GM18867 (cell line): ENCODE results near the gene MRPL50.

Experiments
- ATAC-seq: cut with Tn5 transposase; IDR thresholded peaks from one replicate; pipeline ENCODE4 v1.9.1; 2021; ENCODE audit warnings: mild to moderate bottlenecking, moderate library complexity; ENCODE audit not compliant: unreplicated experiment

Gene MRPL50

DNA sequence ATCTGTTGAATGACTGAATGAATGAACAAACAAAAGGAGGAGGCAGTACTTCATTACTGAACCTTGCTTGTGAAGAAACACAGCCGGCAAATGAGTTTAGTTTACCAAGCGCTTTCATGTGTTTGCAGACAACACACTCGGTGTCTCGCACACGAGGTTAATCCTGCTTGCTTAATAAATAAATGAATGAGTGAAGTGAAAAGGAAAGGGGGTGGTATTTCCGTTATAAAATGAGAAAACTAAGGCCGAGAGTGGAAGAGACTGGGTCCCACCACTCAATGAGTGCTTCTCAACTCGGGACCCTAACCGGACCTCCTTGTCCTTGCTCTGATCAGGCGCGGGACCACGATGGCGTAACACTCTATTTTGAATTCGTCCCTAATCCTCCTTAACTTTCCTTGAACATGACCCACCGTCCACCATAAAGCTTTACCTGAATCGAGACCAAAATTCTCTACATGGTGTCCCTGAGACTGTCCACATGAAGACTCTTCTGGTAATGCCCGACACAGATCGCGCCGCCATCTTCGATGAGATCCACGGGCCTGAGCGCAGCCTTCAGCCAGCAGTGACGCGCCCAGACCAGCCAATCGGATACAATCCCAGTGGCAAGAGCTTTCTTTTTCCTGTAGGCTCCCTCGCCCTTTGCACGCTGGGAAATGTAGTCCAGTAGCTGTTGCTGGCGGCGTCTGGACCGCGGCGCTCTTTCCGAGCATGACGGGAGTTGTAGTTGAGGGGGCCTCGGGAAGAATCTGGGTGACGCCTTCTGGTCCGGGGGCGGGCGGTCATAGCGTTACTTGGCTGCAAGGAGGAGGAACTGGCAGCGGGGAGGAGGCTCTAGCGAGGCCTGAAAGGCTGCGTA lies at the start of gene MRPL50, which contains the start of gene ZNF189:
Gene MRPL50, minus strand, starts transcription at position 551 of the 862 bp plus-strand sequence. Its CDS starts 26 bp downstream, at position 525.
Gene ZNF189, plus strand, starts transcription at position 784 of the 862 bp plus-strand sequence. CDS start 306 bp downstream, outside the sequence.
- peak; percentile 98 for ATAC-seq

DNA sequence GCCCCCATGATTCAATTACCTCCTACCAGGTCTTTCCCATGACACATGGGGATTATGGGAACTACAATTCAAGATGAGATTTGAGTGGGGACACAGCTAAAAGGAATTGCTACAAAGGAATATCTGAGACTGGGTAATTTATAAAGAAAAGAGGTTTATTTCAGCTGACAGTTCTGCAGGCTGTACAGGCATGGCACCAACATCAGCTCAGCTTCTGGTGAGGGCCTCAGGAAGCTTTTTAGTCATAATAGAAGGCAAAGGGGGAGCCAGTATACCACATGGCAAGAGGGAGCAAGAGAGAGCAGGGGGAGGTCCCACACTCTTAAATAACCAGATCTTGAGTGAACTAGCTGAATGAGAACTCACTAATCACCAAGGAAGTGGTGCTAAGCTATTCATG lies 48.3 kb upstream of the MRPL50 start:
- ATAC-seq: no peak

DNA sequence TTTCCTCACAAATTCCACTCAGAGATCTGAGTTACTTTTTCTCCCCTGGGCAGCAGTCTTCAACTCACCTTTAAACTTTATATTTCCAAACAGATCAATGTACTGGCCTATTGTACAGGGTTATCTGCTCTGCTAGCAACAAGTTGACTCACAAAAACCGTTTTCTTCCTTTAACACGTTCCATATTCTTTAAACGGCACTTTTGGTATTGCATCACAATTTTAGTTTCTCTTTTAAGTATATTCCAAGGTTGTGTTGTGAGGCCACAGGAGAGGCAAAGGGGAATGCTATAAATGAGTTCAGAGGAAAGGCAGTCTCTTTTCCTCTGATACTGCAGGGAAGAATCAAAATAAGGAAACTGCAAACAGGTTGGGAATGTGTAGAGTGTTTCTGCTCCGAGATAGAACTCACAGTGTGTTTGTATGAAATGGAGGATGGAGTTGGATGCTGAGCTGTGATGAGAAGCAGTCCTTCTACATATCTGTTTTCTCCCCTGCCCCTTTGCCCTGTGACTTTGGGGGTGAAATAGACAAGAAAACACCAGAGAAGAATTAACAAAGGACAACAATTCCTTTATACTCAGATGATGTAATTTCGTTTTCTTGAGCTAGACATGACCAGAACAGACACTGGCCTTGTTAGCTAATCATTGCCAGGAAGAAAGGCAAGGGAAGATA lies 47.1 kb upstream of the MRPL50 start:
- ATAC-seq: no peak

DNA sequence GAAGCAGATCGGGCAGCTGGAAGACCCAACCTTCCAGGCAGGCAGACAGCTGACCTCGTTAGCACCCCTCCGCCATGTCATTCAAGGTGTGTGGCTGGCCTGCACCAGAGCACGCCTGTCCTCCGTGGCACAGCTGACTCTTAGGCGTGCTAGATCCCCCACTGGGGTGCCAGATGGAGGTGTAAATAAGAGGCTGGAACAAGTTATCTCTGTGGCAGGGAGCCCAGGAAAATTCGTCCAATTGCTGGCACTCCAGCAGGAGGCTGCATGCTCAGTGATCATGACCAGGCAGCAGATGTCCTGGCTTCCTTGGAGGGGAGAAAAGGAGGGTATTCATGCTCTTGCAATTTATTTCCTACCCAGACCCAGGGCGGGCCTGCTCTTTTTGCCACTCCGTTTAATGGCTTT lies 45.0 kb upstream of the MRPL50 start:
- ATAC-seq: no peak

DNA sequence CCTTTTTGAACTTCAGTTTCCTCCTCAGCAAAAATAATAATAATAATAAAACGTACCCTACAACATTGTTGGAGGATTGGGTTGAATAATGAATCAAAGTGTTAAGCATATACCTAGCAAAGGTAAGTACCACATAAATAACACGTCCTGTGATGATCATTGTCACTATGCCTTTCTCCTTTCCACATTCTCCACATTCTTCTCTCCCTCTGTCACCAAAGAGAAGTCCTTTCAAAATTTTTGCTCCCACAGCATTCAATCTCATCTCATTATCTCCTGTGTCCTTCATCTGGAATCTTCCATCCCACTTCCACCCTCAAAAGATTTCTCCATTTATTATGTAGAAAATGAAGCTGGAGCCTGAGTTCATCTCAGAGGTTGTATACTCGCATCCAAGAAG lies 44.3 kb upstream of the MRPL50 start:
- ATAC-seq: no peak

DNA sequence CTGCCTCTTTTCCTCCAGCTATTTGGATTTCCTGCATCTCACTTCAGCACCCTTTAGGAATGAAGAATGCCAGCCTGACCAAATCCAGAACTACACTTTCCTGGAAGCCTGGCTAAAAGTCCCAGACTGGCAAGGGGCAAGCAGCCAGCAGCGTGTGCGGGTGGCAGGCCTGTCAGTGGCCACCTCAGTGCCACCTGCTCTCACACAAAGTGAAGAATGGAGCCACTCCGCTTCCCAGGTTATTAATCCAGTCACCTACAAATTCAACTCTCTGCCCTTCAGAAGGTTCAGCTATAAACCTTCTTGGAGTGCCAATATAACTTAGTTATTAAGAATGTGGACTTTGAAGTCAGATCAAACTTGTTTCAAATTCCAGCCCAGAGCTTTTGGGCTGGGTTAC lies 43.9 kb upstream of the MRPL50 start:
- no peak for ATAC-seq

DNA sequence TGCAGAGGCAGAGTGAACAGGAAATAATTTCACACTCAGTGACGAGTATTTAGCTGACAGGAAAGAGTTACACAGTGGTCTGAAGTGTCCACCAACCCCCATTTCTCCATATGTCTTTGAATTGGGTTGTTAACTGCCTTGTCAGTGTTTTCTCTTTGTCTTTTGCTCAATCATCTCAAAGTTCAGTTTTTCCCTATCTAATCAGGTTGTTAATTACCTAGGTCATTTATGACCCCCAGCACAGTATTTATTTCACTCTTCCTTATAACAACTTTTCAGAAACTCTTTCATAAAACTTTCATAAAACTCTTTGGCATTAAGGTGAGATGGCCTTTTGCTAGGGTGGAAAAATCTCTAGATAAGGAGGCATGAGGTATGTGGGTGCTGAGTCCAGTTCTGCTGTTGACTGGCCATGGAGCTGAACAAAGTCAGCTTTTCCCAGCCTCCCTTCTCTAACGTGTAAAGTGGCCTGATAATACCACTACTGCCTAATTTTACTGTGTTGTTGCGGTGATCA lies 42.4 kb upstream of the MRPL50 start:
- no peak for ATAC-seq

DNA sequence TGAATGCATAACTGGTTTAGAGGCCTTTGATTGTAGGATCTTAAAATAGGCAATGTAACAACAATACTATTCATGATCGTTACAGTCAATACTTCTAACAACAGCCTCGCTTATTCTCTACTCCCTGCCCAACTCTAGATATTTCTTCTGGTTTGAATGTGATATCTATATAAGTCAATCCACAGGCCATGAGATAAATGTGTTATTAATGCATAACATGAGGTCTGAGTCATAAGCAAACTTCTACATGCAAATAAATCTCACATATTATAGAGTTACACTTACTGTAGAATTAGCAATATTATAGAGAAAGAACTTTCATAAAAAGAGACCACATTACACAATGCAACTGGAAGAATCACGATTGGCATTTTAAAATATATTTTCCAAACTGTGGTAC lies 40.1 kb upstream of the MRPL50 start:
- no peak for ATAC-seq

DNA sequence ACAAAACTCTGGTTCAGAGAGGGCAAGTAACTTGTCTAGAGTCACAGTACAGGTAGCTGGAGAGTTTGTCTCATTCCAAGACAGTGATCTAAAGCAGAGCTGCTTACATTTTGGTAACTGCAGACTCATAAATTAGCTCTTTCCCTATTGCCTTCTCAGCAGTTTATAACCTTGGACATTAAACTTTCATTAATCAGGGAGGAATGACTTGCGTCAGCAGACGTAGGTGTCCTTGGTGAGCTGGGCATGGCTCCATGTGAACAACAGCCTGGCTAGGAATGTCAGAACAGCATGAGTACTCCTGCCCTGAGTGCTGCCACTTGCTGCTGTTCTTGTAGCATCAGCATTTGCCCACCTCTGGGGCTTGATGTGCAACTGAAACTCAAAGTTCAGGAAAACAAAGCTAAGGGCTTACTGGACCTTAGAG lies 39.4 kb upstream of the MRPL50 start:
- no peak for ATAC-seq

DNA sequence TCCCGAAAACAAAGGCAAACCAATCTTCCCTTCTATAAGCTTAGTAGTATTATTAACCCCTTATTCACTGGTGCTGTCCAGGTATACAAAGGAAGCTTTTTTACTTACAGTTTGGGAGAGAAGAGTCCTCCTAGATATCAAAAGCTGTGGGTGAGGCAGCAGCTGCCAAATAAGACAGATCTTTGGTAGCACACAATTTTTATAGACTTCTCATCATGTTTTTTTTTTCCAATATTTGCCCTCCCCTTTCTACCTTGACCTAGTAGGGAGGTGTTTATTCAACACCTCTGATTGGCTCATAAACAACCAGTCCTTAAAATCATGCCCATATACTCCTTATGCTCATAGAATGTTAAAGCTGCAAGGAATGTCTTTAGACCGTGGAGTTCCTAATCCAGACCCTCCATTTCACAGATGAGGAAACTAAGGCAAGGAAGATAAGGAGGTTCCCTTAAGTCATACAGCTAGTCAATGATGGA lies 37.2 kb upstream of the MRPL50 start, which contains the start of gene ALDOB:
Gene ALDOB, minus strand, starts transcription at position 174 of the 479 bp plus-strand sequence. CDS start 4,887 bp downstream, outside the sequence.
- no peak for ATAC-seq

DNA sequence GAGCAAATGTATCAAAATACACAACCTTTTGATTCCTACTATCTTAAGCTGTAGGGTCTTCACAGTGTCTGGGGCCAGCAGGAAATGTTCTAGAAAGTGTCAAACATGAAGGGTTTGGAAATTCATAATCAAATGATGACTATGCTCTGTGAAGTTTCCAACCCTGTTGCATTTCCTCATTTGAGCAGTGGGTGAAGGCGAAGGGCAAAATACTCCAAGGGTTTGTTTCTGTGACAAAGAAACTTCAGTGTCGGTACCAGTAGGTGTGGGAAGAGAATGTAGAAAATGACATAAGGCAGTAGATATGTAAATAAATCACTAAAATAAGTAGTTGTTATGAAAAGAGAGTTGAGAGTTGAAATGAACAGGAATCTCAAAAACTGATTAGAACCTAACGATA lies 36.6 kb upstream of the MRPL50 start:
- peak; percentile 54 for ATAC-seq

DNA sequence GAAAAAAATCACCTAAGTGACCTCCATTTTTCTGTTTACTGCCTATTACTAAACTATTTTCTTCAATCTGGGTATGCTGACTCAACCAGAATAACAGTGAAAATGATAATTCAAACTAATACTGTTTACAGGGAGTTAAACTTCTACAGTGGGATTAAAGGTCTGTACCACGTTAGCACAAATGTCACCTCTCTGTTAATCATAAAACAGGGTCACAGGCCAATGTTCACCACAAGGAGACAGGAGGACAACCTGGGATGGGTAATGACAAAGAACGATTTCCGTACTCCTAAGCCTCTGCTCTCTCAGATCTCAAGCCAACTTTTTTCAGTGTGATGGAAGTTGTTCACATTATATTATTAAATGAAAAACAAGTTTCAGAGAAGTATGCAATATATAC lies 34.8 kb upstream of the MRPL50 start:
- no peak for ATAC-seq

DNA sequence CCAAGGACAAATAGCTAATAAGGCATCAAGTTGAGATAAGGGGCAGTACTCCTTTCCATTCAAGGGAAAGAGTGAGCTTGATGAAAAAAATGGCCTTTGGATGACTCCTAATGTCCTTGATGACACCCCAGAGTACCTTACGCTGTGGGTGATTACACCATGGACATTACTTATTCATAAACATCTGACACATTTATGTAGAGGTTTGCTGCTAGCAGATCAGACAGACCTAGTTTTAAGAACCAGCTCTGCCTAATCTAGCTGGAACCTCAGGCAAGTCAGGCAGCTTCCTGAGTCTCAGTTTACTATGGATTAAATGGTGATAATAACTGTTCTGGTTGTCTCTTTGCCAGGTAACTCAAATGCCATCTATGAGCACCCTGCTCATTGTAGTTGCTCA lies 34.3 kb upstream of the MRPL50 start:
- ATAC-seq: no peak

DNA sequence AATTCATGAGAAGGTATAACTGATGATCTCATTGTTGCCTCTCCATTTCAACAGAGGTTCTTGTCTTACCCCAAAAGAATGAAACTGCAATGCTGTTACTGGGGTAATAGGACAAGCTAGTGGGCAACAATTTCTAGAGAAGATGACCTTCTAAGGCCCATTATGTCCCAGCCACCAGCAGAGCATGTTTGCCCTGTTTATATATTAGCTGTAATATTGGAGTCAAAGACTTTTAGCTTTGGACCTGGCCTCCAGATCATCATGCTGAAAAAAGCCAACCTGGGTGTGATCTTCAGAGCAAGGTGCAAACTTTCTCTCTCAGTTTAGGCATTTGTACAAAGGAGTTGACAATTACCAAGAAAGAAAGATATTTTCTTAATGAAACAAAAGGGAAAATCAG lies 33.8 kb upstream of the MRPL50 start:
- no peak for ATAC-seq

DNA sequence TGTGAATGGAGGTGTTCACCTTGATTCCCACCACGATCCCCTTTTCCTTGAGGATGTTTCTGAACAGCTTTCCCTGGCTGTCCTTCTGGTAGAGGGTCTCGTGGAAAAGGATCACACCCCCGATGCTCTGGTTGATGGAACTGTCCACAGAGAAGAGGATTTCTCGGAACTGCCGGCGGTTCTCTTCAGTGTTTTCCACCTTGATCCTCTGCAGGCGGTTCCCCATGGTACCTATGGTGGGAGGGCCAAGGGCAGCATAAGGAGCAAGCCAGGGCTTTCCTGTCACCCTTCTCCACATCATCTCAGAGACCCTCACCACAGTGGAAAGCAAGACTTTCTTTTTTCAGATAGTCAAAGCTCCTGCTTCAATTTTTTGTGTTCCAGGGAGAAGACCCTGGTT lies 31.3 kb upstream of the MRPL50 start:
- no peak for ATAC-seq

DNA sequence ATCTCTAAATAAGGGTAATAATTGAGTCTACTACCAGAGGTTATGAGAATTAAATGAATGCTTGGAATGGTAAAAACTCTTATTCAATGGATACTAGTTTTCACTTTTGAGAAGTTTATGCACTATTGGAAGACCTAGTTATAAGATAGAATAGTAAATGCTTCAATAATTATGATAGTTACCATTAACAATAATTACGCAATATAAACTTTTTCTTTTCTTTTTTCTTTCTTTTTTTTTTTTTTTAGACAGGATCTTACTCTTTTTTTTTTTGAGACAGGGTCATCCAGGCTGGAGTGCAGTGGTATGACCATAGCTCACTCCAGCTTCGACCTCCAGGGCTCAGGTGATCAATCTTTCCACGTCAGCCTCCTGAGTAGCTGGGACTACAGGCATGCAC lies 30.5 kb upstream of the MRPL50 start:
- no peak for ATAC-seq

DNA sequence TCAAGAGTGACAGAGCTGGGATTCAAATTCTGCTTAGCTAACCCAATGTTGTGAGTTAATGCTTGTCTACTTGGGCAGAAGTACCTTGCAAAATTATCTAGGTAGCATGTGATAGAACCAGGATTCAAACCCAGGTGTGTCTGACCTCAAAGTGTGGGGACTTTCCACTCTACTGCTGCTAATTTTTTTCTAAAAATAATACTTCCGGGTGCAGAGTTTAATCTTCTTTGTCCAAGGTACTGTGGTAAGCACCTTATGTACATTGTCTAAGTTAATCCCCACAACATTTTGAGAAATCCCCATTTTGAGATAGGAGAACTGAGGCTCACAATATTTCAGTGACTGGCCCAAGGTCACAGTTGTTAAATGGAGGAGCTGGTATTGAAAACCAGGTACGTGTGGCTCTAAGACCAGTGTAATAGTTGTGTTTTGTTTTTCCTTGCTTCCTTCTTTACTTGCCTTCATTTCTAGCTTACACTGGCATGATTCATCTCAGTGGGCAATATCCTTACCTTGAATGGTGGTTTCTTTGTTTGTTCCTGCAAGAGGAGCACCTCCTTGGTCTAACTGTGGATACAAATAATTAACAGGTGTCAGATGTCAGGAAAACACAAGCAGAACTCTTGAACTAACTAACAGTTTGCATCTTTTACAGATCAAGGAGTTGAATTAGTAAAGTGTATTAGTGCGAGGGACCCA lies 29.7 kb upstream of the MRPL50 start:
- peak; percentile 77 for ATAC-seq

DNA sequence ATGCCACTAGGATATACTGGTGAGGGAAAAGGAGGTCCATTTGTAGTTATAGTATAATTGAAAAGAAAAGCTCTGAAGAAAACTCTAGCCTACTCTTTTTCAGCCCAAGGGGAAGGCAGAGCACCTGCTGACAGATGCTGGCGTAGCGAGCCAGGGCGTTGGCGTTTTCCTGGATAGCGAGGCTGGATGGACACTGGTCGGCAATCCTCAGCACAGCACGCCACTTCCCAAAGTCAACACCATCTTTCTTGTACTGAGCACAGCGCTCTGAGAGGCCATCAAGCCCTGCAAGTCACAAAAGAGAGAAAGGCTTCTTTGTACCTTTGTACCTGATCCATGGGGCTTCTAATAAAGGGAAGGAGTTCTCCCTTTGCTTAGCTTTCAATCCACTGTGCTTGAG lies 28.9 kb upstream of the MRPL50 start:
- ATAC-seq: no peak

DNA sequence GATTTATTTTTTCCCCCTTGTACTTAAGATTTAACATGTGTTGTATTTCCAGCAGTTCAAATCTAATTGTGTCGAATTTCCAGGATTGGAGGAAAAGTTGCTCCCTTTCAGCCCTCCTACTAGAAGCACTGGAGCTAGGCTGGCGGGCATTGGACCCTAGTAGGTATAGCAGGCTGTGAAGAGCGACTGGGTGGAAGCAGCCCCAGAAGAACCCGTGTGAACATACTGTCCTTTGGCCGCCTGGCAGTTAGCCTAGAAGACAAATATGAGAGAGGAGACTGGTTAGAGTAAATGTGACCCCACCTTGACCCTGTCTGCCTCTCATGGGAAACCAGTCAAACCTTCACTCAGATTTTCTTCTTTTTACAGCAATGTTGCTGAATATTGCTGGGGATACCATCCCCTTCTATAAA lies 23.2 kb upstream of the MRPL50 start:
- no peak for ATAC-seq

DNA sequence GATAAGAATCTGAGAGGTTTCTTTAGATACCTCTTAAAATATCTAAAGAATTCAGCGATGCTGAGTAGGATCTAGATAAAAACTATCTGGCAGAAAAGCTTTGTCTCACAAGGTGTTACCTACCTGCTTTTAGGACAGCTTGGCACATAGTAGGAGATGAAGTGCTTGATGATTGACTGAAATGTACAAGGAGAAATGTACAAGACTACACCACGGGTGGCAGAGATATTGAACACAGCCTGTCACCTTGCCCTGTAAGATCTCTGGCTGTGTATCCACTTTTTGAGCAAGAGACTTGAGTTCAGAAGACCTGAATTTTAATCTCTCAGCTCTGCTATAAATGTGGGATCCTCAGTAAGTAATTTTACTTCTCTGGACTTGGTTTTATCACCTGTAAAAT lies 21.4 kb upstream of the MRPL50 start:
- ATAC-seq: no peak
